GM19043 (cell line): ENCODE data around the gene C1GALT1C1L.
"Not testable (repeated sequence)": the region's sequence is repeated elsewhere in the genome, so short reads cannot be mapped to it uniquely, and the experiment has no call there.

Experiments
- ATAC-seq: cut with Tn5 transposase; IDR thresholded peaks from one replicate; pipeline ENCODE4 v1.9.1; 2021; ENCODE audit warnings: low read depth; ENCODE audit not compliant: unreplicated experiment

C1GALT1C1L gene

DNA sequence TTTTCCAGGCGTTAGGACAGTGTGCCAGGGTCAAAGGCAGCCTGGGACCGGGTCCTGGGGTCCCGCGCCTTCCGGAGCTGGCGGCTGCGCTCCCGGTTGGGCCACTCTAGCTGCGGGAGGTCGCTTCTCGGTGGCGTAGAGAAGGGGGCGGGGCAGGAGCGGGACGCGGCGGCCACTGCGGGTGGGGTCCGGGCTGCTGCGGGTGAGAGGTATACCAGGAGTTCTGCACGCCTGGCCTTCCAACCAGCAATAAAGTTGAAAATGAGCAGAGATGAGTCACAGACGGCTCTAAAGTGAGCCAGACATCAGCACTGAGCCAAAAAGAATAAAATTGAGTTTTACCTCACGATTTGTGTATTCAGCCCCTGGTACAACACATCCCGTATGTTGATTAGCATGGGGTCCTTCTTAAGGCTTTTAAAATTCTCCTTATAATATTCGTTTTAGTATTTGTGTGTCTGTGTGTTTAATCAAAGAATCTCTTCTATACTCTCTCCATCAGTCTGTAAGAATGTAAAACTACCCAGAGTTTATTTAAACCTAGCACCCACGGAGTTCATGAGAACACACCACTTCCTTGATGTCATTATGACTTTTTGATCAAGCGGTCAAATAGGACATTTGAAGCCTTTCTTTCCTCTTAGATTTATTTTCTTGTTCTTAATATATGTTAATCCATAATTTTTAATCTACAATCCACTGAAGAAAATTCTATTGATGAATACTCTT is at the start of gene C1GALT1C1L:
Gene C1GALT1C1L (minus strand): TSS at position 108 of the 729 bp plus-strand sequence. CDS start 107 bp downstream, at position 1.
- no peak for ATAC-seq

DNA sequence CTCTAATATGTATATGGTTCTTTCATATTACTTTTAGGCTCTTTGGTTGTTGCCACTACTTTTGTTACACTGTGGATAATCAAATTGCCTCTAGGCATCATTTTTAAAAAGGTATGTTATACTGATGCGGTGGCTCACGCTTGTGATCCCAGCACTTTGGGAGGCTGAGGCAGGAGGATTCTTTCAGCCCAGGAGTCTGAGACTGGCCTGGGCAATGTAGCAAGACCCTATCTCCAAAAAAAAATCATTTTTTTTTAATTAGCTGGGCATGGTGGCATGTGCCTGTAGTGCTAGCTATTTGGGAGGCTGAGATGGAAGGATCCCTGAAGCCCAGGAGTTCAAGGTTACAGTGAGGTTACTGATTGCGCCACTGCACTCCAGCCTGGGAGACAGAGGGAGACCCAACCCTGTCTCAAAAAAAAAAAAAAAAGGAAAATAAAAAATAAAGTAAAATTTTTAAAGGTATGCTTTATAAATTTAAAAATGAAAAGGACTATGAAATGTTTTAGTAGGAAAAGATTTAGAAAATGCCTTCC is 49.5 kb upstream of the C1GALT1C1L start:
- no peak for ATAC-seq

GRCh38 chr2:43724728-43725526 is 48.7 kb upstream of the C1GALT1C1L start:
- ATAC-seq = no peak

DNA sequence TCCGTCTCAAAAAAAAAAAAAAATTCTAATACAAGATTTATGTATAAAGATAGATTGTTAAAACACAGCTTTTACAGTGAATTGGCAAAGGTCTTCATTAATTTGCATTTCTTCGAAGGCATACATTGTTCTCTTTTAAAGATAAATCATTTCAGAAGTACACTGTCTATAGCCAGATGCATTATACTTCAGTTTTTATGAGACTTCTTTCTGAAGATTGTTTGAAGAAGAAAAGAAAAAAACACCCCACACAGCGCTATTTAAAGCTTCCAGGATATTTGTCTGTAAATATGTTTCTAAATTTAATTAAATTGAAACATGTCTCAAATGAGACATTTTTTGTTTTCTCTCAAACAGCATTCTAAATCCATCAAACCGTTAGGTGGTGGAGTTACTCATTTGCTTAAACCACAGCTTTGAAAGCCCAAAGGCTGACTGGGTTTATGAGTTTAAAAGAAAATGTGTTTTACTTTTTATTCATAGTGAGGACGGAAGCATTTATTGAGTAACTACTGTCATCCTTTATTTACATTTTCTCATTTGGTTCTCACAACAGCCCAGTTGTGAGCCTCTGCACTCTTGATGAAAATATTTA is 42.4 kb upstream of the C1GALT1C1L start:
- ATAC-seq = no peak

- no peak for ATAC-seq
Measured at GRCh38 chr2:43717322-43717721, 41.1 kb upstream of the C1GALT1C1L start.

GRCh38 chr2:43715300-43716098 is 39.3 kb upstream of the C1GALT1C1L start:
- no peak for ATAC-seq

GRCh38 chr2:43714164-43714563 is 37.9 kb upstream of the C1GALT1C1L start:
- no peak for ATAC-seq

DNA sequence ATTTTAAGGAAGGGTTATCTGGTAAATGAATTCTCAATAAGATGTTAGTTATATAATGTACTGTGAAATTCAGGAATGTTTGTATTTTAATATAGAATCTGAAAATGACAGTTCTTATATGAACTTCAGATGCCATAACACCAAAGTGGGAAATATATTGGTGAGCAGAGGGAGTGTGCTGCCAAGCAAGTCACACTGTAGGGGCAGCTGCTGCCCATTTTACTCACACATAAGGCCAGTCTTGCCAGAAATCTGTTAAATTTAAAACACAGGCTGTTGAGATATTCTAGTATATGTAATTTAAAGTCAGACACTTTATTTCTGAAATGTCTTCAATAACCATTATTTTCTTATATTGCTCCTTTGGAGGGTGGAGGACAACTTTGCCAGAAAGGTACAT is 34.6 kb upstream of the C1GALT1C1L start:
- no peak for ATAC-seq

GRCh38 chr2:43708891-43709290 is 32.7 kb upstream of the C1GALT1C1L start:
- ATAC-seq = no peak

GRCh38 chr2:43708178-43708577 is 31.9 kb upstream of the C1GALT1C1L start:
- ATAC-seq = no peak

GRCh38 chr2:43707255-43708015 is 31.2 kb upstream of the C1GALT1C1L start:
- ATAC-seq = no peak

- ATAC-seq = no peak
Measured at GRCh38 chr2:43701111-43701510, 24.9 kb upstream of the C1GALT1C1L start.

DNA sequence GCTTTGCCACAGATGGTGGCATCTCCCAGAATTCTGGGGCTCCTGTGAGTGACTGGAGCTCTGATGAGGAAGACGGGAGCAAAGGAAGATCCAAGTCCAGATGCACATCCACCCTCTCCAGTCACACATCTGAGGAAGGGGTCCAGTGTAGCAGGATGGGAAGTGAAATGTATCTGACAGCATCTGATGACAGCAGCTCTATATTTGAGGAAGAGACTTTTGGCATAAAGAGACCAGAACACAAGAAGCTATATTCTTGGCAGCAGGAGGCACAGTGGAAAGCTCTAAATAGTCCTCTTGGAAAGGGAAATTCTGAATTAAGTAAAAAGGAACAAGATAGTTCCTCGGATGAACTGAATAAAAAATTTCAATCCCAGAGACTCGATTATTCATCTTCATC is 23.5 kb upstream of the C1GALT1C1L start:
- ATAC-seq = no peak

DNA sequence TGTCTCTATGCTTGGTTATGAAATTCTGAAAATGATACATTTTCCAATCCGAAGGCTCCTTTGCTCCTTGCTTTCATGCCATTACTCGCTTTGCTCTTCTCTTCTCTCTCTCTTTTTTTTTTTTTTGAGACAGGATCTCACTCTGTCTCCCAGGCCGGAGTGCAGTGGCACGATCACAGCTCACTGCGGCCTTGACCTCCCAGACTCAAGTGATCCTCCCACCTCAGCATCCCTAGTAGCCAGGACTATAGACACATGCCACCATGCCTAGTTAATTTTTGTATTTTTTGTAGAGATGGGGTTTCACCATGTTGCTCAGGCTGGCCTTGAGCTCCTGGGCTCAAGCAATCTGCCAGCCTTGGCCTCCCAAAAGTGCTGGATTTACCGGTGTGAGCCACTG is 21.9 kb upstream of the C1GALT1C1L start:
- not testable (repeated sequence) for ATAC-seq

DNA sequence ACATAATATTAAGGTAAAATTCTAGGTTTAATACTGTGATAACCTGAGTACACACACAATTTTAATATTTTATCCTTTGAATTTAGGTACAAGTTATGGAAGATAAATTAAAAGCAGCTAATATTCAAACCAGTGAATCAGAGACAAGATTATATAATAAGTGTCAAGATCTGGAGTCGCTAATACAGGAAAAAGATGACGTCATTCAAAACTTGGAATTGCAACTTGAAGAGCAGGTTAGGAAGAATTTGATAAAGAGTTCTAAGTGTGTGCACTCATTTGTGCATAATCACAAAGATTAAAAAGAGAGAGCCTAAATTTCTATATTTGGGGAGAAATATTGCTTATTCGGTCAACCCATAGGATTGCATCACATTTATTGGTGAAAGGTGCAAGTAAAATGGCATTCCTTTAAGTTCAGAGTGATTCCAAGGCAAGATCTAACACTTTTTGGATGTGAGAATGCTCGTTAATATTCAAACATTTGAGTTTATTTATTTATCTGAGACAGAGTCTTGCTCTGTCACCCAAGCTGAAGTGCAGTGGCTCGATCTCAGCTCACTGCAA is 16.3 kb upstream of the C1GALT1C1L start:
- ATAC-seq = no peak

- no peak for ATAC-seq
Measured at GRCh38 chr2:43689999-43690398, 13.8 kb upstream of the C1GALT1C1L start.

- no peak for ATAC-seq
Measured at GRCh38 chr2:43685357-43685756, 9.1 kb upstream of the C1GALT1C1L start.

GRCh38 chr2:43677783-43678182 is 1.6 kb upstream of the C1GALT1C1L start:
- ATAC-seq = not testable (repeated sequence)

DNA sequence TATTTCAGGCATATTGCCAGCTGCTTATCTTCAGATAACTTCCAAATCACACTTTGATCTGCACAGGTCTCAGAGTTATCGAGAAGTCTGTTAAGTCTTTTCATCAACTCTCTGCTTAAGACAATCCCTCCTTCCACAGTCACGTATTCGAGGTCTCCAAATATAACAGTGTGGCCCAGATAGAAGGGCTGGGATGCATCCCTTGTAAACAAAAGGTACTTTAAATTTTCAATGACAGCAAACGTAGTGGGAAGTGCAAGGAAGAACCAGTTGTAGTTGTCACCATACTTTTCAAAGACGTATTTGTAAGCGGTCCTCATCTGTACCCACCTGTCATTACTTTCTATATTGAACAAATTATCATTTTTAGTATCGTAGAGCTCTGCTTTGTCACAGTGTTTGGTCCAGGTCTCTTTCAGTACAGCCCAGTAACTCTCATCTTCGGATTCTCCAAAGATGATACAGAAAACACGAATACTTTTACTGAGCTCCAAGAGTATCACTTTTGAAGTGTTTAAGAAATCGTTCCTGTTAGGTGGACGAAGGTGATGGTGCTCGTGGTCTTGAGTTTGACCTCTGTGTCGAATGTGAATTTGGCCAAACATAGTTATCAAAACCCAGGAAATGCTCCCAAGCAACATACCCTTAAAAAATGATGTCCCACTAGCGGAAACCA is 445 bp downstream of the C1GALT1C1L start:
- ATAC-seq = no peak
